ENCODE measurements around the gene CCDC146.
"Not testable (repeated sequence)": the region's sequence is repeated elsewhere in the genome, so short reads cannot be mapped to it uniquely, and the experiment has no call there.

CCDC146 gene

GRCh38 chr7:77334039-77334438 is 211.6 kb downstream of the CCDC146 start:
- DNase-seq: not testable (repeated sequence)

GRCh38 chr7:77335581-77335980 is 213.2 kb downstream of the CCDC146 start:
- no peak for DNase-seq

- DNase-seq: no peak
These were observed 215.1 kb downstream of the CCDC146 start for GRCh38 chr7:77337456-77337990.

GRCh38 chr7:77338260-77338659 is 215.8 kb downstream of the CCDC146 start:
- no peak for DNase-seq

- no peak for DNase-seq
These were observed 216.6 kb downstream of the CCDC146 start for GRCh38 chr7:77338883-77339629.

GRCh38 chr7:77339726-77340125 is 217.3 kb downstream of the CCDC146 start:
- no peak for DNase-seq
